Measurements from ENCODE around the gene NFIX.

- no peak for TF ChIP-seq CTCF (conservative IDR thresholded peaks at IDR 0.05; ENCODE audit: low read depth in 2 of 2)
- TF ChIP-seq, protein P1, sequence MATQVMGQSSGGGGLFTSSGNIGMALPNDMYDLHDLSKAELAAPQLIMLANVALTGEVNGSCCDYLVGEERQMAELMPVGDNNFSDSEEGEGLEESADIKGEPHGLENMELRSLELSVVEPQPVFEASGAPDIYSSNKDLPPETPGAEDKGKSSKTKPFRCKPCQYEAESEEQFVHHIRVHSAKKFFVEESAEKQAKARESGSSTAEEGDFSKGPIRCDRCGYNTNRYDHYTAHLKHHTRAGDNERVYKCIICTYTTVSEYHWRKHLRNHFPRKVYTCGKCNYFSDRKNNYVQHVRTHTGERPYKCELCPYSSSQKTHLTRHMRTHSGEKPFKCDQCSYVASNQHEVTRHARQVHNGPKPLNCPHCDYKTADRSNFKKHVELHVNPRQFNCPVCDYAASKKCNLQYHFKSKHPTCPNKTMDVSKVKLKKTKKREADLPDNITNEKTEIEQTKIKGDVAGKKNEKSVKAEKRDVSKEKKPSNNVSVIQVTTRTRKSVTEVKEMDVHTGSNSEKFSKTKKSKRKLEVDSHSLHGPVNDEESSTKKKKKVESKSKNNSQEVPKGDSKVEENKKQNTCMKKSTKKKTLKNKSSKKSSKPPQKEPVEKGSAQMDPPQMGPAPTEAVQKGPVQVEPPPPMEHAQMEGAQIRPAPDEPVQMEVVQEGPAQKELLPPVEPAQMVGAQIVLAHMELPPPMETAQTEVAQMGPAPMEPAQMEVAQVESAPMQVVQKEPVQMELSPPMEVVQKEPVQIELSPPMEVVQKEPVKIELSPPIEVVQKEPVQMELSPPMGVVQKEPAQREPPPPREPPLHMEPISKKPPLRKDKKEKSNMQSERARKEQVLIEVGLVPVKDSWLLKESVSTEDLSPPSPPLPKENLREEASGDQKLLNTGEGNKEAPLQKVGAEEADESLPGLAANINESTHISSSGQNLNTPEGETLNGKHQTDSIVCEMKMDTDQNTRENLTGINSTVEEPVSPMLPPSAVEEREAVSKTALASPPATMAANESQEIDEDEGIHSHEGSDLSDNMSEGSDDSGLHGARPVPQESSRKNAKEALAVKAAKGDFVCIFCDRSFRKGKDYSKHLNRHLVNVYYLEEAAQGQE (IDR thresholded peaks at IDR 0.05; ENCODE audit: unreplicated experiment), result no peak
- TF ChIP-seq POLR2AphosphoS5 (IDR thresholded peaks at IDR 0.05; ENCODE audit: low read depth), result no peak
- TF ChIP-seq CREB1 (CRISPR knock-in tag; IDR thresholded peaks at IDR 0.05; ENCODE audit: low read depth), result no peak
- TF ChIP-seq ZNF331 (CRISPR knock-in tag; IDR thresholded peaks at IDR 0.05; ENCODE audit: low read depth), result no peak
- no peak for TF ChIP-seq EZH2 (IDR thresholded peaks at IDR 0.05; ENCODE audit: low read depth, unreplicated experiment)
Observed at GRCh38 chr19:12987190-12987589, 8.1 kb upstream of the NFIX start.

Measured in GM23338 (cell line).